EL (cell line): Measurements from ENCODE around the gene PRR30.
A peak's percentile ranks its signal among the peaks of the same experiment; 100 is the strongest.
"Not testable (repeated sequence)": the region's sequence is repeated elsewhere in the genome, so short reads cannot be mapped to it uniquely, and the experiment has no call there.

Experiments used
- DNase-seq: peaks from one replicate; pipeline ENCODE4 v3.0.0-alpha.2; 2016

PRR30 gene

GRCh38 chr2:27139310-27139709 lies at the start of gene PRR30:
Gene PRR30 (minus strand): TSS chr2:27139410. CDS start chr2:27138329, 1,081 bp downstream.
- DNase-seq: no peak

- DNase-seq: no peak
These were observed 47.6 kb upstream of the PRR30 start for GRCh38 chr2:27186613-27187345.

GRCh38 chr2:27185331-27186026 lies 46.3 kb upstream of the PRR30 start:
- peak; percentile 53 for DNase-seq

- no peak for DNase-seq
These were observed 44.9 kb upstream of the PRR30 start for GRCh38 chr2:27184115-27184514.

- DNase-seq: peak; percentile 54
These were observed 43.1 kb upstream of the PRR30 start for GRCh38 chr2:27182346-27182745.

GRCh38 chr2:27179344-27180000 lies 40.3 kb upstream of the PRR30 start:
- DNase-seq: no peak

GRCh38 chr2:27178469-27178868 lies 39.3 kb upstream of the PRR30 start:
- DNase-seq: no peak

- DNase-seq: no peak
These were observed 38.5 kb upstream of the PRR30 start for GRCh38 chr2:27177441-27178351.

- not testable (repeated sequence) for DNase-seq
These were observed 36.6 kb upstream of the PRR30 start for GRCh38 chr2:27175781-27176180.

- DNase-seq: no peak
These were observed 36.1 kb upstream of the PRR30 start for GRCh38 chr2:27175330-27175729.

GRCh38 chr2:27174638-27175037 lies 35.4 kb upstream of the PRR30 start:
- no peak for DNase-seq

GRCh38 chr2:27171351-27171848 lies 32.2 kb upstream of the PRR30 start:
- no peak for DNase-seq

- no peak for DNase-seq
These were observed 31.5 kb upstream of the PRR30 start for GRCh38 chr2:27170581-27171337.

- DNase-seq: no peak
These were observed 26.0 kb upstream of the PRR30 start for GRCh38 chr2:27164960-27165763.

- DNase-seq: peak; percentile 45
These were observed 23.2 kb upstream of the PRR30 start for GRCh38 chr2:27162151-27163121.

- DNase-seq: no peak
These were observed 21.0 kb upstream of the PRR30 start for GRCh38 chr2:27160191-27160590.

GRCh38 chr2:27159271-27159670 lies 20.1 kb upstream of the PRR30 start:
- DNase-seq: no peak

GRCh38 chr2:27158468-27158867 lies 19.3 kb upstream of the PRR30 start:
- DNase-seq: no peak

GRCh38 chr2:27155069-27155520 lies 15.9 kb upstream of the PRR30 start:
- no peak for DNase-seq

- no peak for DNase-seq
These were observed 15.3 kb upstream of the PRR30 start for GRCh38 chr2:27154488-27154887.
